RWPE2 (cell line): Measurements from ENCODE around the gene DGKZ.

Experiments used
- ATAC-seq: fragments of 200-7000 bp; cut with Tn5 transposase; 3 replicates; pipeline ENCODE4 v1.9.1; 2021; ENCODE audit warnings: low read depth
- DNase-seq: peaks from one replicate; pipeline ENCODE4 v3.0.0-alpha.2; 2020; ENCODE audit warnings: low spot score
- H3K27ac ChIP-seq: fragments of 450-650 bp; 2 replicates; pipeline ENCODE4 v1.5.1; 2017; ENCODE audit warnings: mild to moderate bottlenecking; ENCODE audit not compliant: poor library complexity, severe bottlenecking
- H3K27me3 ChIP-seq: fragments of 250-450 bp; sonication (Bioruptor Pico); 2 replicates; pipeline ENCODE4 v1.5.1; 2021; ENCODE audit warnings: mild to moderate bottlenecking, moderate library complexity; ENCODE audit not compliant: insufficient read depth, poor library complexity, severe bottlenecking
- H3K36me3 ChIP-seq: fragments of 250-450 bp; sonication (Bioruptor Pico); 2 replicates; pipeline ENCODE4 v1.5.1; 2020; ENCODE audit warnings: low read depth, mild to moderate bottlenecking, moderate library complexity
- H3K4me1 ChIP-seq: fragments of 250-450 bp; sonication (Bioruptor Pico); 2 replicates; pipeline ENCODE4 v1.5.1; 2021; ENCODE audit warnings: mild to moderate bottlenecking, moderate library complexity; ENCODE audit not compliant: insufficient read depth, poor library complexity, severe bottlenecking
- H3K4me3 ChIP-seq: fragments of 250-450 bp; sonication (Bioruptor Pico); 2 replicates; pipeline ENCODE4 v1.5.1; 2021; ENCODE audit warnings: mild to moderate bottlenecking, moderate library complexity; ENCODE audit not compliant: severe bottlenecking
- H3K9me3 ChIP-seq: fragments of 250-450 bp; sonication (Bioruptor Pico); 2 replicates; pipeline ENCODE4 v1.5.1; 2021; ENCODE audit warnings: mild to moderate bottlenecking, moderate library complexity; ENCODE audit not compliant: severe bottlenecking
- TF ChIP-seq, protein P1 (sequence below): fragments of 450-650 bp; IDR thresholded peaks from one replicate; pipeline ENCODE4 v1.5.1; 2017; ENCODE audit warnings: mild to moderate bottlenecking, moderate library complexity; ENCODE audit not compliant: poor library complexity, severe bottlenecking

The DGKZ gene

GRCh38 chr11:46389450-46390330 is 42.4 kb downstream of the DGKZ start:
- Histone ChIP-seq H3K27ac (no peak overlapping the region), H3K27me3 (peaks cover 35% of the 10 kb centered on the region), H3K36me3 (no peaks in the 10 kb centered on the region), H3K9me3 (no peaks in the 10 kb centered on the region), H3K4me1 (no peaks in the 10 kb centered on the region), H3K4me3 (peak overlapping the region; percentile 31)
- TF ChIP-seq, protein P1, sequence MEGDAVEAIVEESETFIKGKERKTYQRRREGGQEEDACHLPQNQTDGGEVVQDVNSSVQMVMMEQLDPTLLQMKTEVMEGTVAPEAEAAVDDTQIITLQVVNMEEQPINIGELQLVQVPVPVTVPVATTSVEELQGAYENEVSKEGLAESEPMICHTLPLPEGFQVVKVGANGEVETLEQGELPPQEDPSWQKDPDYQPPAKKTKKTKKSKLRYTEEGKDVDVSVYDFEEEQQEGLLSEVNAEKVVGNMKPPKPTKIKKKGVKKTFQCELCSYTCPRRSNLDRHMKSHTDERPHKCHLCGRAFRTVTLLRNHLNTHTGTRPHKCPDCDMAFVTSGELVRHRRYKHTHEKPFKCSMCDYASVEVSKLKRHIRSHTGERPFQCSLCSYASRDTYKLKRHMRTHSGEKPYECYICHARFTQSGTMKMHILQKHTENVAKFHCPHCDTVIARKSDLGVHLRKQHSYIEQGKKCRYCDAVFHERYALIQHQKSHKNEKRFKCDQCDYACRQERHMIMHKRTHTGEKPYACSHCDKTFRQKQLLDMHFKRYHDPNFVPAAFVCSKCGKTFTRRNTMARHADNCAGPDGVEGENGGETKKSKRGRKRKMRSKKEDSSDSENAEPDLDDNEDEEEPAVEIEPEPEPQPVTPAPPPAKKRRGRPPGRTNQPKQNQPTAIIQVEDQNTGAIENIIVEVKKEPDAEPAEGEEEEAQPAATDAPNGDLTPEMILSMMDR: peak; percentile 95
- DNase-seq: peak; percentile 77
- ATAC-seq: peak; percentile 73

DNA sequence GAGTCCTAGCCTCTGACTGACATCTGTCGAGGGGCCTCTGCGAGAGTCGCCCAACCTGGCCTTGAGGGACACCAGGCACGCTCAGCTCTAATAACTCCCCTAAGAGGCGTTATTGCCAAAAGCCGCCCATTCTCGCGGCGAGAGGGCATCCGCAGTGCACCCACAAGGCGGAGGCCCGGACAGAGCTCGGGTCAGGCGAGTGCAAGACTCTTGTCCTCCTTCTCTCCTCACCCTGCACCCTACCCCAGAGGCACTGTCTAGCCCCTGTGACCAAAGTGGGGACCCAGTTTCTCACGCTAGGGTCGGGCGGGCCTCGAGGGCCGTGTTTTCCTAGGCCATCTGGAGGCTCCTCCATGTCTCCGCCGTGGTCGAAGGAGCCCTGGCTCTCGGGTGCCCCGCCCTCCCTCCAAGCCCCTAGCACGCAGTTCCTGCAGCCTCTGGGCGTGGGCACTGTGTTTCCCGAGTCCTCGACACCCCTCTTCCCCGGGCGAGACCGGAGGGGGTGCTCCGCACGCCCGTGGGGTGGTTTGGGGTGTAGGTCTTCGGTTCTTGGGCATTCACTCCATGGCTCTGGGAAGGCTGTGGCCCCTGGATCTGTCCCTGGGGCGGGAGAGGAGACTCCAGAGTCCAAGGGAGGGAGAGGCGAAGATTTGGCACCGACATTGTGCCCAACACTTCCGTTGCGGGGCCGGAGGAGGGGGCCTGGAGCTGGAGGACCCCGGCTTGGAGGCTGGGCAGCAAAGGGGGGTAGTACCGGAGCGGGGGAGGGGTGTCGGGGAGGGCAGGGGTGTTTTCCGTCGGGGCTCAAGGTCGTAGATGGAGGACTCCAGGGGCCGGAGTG is 43.3 kb downstream of the DGKZ start:
- TF ChIP-seq, protein P1: no peak

DNA sequence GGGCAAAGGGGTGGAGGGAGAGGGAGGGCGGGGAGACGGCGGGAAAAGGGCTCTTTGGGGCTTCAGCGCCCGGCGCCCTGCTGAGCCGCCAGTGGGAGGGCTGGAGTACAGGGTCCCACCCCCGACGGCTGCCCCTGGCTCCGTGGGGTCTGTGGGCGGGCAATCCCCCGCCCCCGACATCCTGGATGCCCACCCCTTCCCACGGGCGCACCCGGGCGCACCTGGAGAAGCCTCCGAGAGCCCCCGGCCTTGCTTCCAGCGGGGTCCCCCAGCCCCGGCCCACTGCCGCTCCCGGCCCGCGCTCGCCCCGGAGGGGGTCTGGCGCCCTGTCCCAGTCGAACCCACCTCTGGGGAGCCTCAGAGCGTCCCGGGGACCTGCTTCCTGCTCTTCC is 43.9 kb downstream of the DGKZ start:
- Histone ChIP-seq H3K27ac (no peak overlapping the region), H3K4me1 (no peaks in the 10 kb centered on the region), H3K9me3 (no peaks in the 10 kb centered on the region), H3K4me3 (peak overlapping the region; percentile 40), H3K36me3 (no peaks in the 10 kb centered on the region), H3K27me3 (peaks cover 35% of the 10 kb centered on the region)
- TF ChIP-seq, protein P1: no peak
- ATAC-seq (no peak), DNase-seq (no peak)

More for the DNA sequence above, 43.3 kb downstream of the DGKZ start:
- Histone ChIP-seq H3K27me3 (peaks cover 35% of the 10 kb centered on the region), H3K4me1 (no peaks in the 10 kb centered on the region), H3K36me3 (no peaks in the 10 kb centered on the region), H3K4me3 (no peak overlapping the region), H3K27ac (no peak overlapping the region), H3K9me3 (no peaks in the 10 kb centered on the region)
- peak; percentile 51 for DNase-seq
- ATAC-seq: no peak

DNA sequence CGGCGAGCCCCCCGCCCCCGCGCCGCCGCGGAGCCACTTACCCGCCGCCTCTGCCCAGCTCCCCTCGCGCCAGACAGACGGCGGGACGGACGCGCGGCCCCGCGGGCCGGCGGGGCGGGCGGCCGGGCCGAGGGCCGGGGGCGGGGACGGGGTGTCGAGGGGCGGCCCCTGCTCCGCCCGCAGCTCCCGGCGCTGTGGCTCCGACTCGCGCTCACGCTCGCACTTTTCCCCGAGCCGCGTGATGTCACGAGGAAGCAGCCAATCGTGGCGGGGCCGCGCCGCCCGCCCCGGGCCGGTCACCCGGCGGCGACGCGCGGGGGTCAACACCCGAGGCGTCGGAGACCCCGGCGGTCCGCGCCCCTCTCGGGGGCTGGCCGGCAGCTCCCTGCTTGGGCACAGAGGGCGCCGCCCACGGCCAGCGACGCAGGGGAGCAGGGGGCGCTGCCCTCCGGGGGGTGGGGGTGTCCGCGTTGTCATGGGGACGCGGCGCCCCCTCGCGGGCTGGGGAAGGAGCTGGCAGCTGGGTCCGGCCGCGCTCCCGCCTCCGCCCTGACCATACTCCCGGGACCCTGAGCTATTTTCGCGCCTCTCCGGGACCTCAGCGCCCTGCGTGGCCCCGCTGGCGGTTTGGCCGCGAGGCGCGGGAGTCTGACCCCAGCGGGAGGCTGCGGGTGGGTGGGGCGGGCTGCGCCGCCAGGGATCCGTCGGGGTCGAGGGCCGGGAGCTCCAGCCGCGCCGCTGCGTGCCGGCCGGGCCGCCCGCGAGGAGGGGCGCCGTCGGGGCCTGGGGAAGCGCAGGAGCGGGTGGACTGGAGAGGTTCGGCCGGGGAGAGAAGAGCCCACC is 44.5 kb downstream of the DGKZ start, which contains the start of gene CHRM4:
Gene CHRM4 (minus strand): TSS at position 199 of the 843 bp plus-strand sequence. CDS start 5,219 bp downstream, outside the sequence.
- Histone ChIP-seq H3K36me3 (no peaks in the 10 kb centered on the region), H3K9me3 (no peaks in the 10 kb centered on the region), H3K27me3 (peaks cover 35% of the 10 kb centered on the region), H3K4me3 (peak within 1 kb of the TSS; percentile 40), H3K4me1 (no peaks in the 10 kb centered on the region), H3K27ac (no peak within 1 kb of the TSS)
- TF ChIP-seq, protein P1: peak; percentile 75
- DNase-seq: no peak
- ATAC-seq: peak; percentile 2; the same call in 1 of the 3 replicates
